ENCODE measurements around the gene BMAL1. TPM values are rescaled to one million over a fixed set of nuclear protein-coding genes. Genes with fewer than 3 reads are reported as not detected.
"Not testable (repeated sequence)": the region's sequence is repeated elsewhere in the genome, so short reads cannot be mapped to it uniquely, and the experiment has no call there.

BMAL1 gene
- total RNA-seq, 1 donor from 2014 or later, result 36.6 TPM

DNA sequence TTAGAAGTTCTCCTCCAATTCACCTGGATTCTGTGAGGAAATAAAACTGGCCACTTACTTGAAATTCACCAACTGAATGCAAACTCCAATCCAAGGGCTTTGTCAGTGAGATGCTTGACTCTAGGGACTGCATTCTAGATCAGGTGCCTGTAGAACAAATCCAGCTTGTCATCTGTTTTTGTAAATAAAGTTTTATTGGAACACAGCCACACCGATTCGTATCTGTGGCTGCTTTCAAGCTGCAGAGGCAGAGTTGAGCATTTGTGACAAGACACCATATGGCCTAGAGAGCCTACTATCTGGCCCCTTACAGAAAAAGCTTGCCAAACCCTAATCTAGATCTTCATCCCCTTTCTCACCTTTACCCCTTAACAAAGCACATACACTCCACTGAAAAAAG lies 103.1 kb downstream of the BMAL1 start:
- FAIRE-seq, result no peak
- Histone ChIP-seq H3K27me3 (ENCODE audit: control insufficient read depth, insufficient read depth, low read length) (no peaks in the 10 kb centered on the region), H3K4me3 (ENCODE audit: low read depth, low read length) (no peak overlapping the region), H3K36me3 (ENCODE audit: control insufficient read depth, insufficient read depth, low read length) (peaks cover 12% of the 10 kb centered on the region)
- no peak for DNase-seq (ENCODE audit: low read depth)
- TF ChIP-seq, protein P1, sequence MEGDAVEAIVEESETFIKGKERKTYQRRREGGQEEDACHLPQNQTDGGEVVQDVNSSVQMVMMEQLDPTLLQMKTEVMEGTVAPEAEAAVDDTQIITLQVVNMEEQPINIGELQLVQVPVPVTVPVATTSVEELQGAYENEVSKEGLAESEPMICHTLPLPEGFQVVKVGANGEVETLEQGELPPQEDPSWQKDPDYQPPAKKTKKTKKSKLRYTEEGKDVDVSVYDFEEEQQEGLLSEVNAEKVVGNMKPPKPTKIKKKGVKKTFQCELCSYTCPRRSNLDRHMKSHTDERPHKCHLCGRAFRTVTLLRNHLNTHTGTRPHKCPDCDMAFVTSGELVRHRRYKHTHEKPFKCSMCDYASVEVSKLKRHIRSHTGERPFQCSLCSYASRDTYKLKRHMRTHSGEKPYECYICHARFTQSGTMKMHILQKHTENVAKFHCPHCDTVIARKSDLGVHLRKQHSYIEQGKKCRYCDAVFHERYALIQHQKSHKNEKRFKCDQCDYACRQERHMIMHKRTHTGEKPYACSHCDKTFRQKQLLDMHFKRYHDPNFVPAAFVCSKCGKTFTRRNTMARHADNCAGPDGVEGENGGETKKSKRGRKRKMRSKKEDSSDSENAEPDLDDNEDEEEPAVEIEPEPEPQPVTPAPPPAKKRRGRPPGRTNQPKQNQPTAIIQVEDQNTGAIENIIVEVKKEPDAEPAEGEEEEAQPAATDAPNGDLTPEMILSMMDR (IDR thresholded peaks at IDR 0.05; ENCODE audit: insufficient read depth, low read length, severe bottlenecking), result no peak

DNA sequence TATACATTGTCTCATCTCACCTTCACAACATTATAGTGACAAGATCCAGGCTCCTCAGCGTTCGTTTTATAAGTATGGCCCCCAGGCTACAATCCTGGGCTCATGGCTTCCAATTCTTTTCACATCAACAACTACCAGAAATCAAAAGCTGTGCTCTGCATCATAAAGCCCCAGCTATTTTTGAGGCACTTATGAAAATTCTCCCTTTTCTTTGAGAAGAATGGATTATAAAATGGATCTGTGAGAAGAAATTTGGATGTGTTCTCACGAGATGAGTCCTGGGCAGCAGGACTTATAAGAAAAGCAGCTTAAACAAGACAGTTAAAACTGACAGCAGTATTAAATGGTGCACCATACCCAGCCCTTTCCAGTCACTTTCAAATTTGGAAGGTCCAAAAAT lies 105.2 kb downstream of the BMAL1 start:
- DNase-seq (ENCODE audit: low read depth), result no peak
- Histone ChIP-seq H3K4me3 (ENCODE audit: low read depth, low read length) (no peak overlapping the region), H3K27me3 (ENCODE audit: control insufficient read depth, insufficient read depth, low read length) (no peaks in the 10 kb centered on the region), H3K36me3 (ENCODE audit: control insufficient read depth, insufficient read depth, low read length) (peaks cover 9% of the 10 kb centered on the region)
- FAIRE-seq, result no peak
- TF ChIP-seq, protein P1 (IDR thresholded peaks at IDR 0.05; ENCODE audit: insufficient read depth, low read length, severe bottlenecking), result no peak

DNA sequence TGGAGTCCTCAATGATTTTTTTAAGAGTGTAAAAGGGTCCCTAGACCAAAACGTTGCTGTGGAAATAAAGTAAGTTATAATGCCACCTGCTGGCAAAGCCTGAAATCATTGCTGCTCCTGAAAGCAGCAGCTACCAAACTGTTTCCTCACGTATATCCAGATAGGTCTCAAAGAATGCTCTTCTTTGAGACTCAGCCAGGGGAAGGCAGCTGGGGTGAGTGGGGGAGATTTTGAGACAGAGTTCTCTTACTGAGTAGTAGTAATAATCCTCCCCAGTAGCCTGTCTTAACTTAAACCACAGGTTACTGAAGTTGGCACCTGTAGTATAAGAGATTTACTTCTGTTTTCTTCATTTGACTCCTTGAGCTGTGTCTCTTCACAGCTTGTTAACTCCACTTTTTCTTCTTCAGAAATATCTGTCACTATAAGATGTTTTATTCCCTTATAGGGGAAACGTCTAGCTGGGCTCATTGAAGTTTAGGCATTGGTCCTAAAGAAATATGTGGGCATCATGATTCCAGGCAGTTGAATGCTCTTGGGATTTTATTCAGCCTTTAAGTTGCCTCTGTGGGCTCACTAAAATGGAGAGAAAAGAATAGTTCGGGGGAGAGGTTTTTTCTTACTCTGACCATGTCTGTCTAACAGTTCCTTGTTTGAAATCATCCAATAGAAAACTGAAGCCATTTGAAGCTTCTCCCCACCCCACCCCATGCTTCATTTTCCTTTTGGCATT lies 107.5 kb downstream of the BMAL1 start:
- DNase-seq (ENCODE audit: low read depth) (peak; percentile 48), FAIRE-seq (no peak)
- H3K4me3 ChIP-seq (ENCODE audit: low read depth, low read length), result no peak overlapping the region
- TF ChIP-seq, protein P1 (IDR thresholded peaks at IDR 0.05; ENCODE audit: insufficient read depth, low read length, severe bottlenecking), result peak; percentile 55
- H3K36me3 ChIP-seq (ENCODE audit: control insufficient read depth, insufficient read depth, low read length), result peaks cover 7% of the 10 kb centered on the region
- H3K27me3 ChIP-seq (ENCODE audit: control insufficient read depth, insufficient read depth, low read length), result no peaks in the 10 kb centered on the region

DNA sequence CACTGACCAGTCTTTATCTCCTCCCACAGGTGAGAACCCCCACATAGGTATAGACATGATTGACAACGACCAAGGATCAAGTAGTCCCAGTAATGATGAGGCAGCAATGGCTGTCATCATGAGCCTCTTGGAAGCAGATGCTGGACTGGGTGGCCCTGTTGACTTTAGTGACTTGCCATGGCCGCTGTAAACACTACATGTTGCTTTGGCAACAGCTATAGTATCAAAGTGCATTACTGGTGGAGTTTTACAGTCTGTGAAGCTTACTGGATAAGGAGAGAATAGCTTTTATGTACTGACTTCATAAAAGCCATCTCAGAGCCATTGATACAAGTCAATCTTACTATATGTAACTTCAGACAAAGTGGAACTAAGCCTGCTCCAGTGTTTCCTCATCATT lies 109.0 kb downstream of the BMAL1 start:
- Histone ChIP-seq H3K27me3 (ENCODE audit: control insufficient read depth, insufficient read depth, low read length) (no peaks in the 10 kb centered on the region), H3K4me3 (ENCODE audit: low read depth, low read length) (no peak overlapping the region), H3K36me3 (ENCODE audit: control insufficient read depth, insufficient read depth, low read length) (peaks cover 4% of the 10 kb centered on the region)
- DNase-seq (ENCODE audit: low read depth) (no peak), FAIRE-seq (no peak)
- TF ChIP-seq, protein P1 (IDR thresholded peaks at IDR 0.05; ENCODE audit: insufficient read depth, low read length, severe bottlenecking), result no peak

DNA sequence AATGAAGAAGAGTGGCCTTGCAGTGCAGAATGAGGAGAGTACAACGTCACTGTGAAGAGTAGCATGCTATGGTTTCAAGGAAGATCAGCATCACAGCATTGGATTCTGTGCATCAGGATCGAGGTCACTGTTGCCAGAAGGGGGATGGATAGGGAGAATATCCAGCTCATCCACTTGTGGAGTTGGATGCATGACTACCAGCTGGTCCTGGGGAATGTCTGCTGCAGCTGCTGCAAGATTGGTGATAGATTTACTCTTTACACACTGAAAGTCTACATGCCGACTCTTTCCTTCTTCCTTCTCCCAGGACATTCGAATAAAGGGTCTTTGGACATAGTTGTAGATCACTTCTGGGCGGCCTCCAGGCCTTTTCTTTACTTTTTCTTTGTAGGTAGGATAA lies 111.2 kb downstream of the BMAL1 start:
- TF ChIP-seq, protein P1 (IDR thresholded peaks at IDR 0.05; ENCODE audit: insufficient read depth, low read length, severe bottlenecking), result no peak
- FAIRE-seq, result peak; percentile 80
- H3K36me3 ChIP-seq (ENCODE audit: control insufficient read depth, insufficient read depth, low read length), result peaks cover 4% of the 10 kb centered on the region

DNA sequence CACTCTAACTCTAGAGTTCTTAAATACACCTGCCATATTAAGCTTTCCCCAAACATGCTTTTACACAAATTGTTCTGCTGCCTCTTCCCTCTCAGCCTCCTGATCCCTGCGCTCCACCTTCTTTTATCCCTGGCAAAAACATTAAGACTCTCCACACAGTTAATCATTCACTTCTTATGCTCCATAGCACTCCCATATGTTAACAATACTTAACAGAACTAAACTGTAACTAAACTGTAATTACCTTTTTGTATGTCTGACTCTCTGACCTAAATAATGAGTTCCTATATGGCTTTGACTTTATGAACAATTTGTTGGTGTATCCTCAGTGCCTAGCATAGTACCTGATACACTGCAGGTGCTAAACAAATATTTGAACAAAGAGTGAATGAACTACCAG lies 113.6 kb downstream of the BMAL1 start:
- FAIRE-seq, result no peak

More for the DNA sequence above, 111.2 kb downstream of the BMAL1 start:
- Histone ChIP-seq H3K4me3 (ENCODE audit: low read depth, low read length) (no peak overlapping the region), H3K27me3 (ENCODE audit: control insufficient read depth, insufficient read depth, low read length) (no peaks in the 10 kb centered on the region)
- DNase-seq (ENCODE audit: low read depth), result no peak

DNA sequence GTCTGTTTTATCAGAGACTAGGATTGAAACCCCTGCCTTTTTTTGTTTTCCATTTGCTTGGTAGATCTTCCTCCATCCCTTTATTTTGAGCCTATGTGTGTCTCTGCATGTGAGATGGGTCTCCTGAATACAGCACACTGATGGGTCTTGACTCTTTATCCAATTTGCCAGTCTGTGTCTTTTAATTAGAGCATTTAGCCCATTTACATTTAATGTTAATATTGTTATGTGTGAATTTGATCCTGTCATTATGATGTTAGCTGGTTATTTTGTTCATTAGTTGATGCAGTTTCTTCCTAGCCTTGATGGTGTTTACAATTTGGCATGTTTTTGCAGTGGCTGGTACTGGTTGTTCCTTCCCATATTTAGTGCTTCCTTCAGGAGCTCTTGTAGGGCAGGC lies 120.7 kb downstream of the BMAL1 start:
- not testable (repeated sequence) for H3K36me3 ChIP-seq (ENCODE audit: control insufficient read depth, insufficient read depth, low read length); FAIRE-seq; H3K4me3 ChIP-seq (ENCODE audit: low read depth, low read length); H3K27me3 ChIP-seq (ENCODE audit: control insufficient read depth, insufficient read depth, low read length); DNase-seq (ENCODE audit: low read depth)

More for the DNA sequence above, 113.6 kb downstream of the BMAL1 start:
- Histone ChIP-seq H3K4me3 (ENCODE audit: low read depth, low read length) (no peak overlapping the region), H3K36me3 (ENCODE audit: control insufficient read depth, insufficient read depth, low read length) (peaks cover 3% of the 10 kb centered on the region), H3K27me3 (ENCODE audit: control insufficient read depth, insufficient read depth, low read length) (no peaks in the 10 kb centered on the region)
- DNase-seq (ENCODE audit: low read depth), result no peak
- TF ChIP-seq, protein P1 (IDR thresholded peaks at IDR 0.05; ENCODE audit: insufficient read depth, low read length, severe bottlenecking), result no peak

All from bronchial epithelial cell (primary cell).